HG03558 (cell line): ENCODE measurements around the gene RCAN3.
"Not testable (repeated sequence)": the region's sequence is repeated elsewhere in the genome, so short reads cannot be mapped to it uniquely, and the experiment has no call there.

Source experiments
- ATAC-seq: cut with Tn5 transposase; IDR thresholded peaks from one replicate; pipeline ENCODE4 v1.9.1; 2021; ENCODE audit warnings: moderate number of reproducible peaks; ENCODE audit not compliant: unreplicated experiment; ENCODE audit errors: extremely low read depth

Gene RCAN3

GRCh38 chr1:24502709-24503058, at the start of gene RCAN3:
TSS of gene RCAN3 (plus strand) at chr1:24502836. CDS start at chr1:24514373, 11,537 bp downstream.
- ATAC-seq: no peak

- no peak for ATAC-seq
These were observed 49.6 kb upstream of the RCAN3 start for GRCh38 chr1:24452922-24453485.

- ATAC-seq: no peak
These were observed 48.0 kb upstream of the RCAN3 start for GRCh38 chr1:24454673-24455072.

- no peak for ATAC-seq
These were observed 47.4 kb upstream of the RCAN3 start for GRCh38 chr1:24455272-24455671.

GRCh38 chr1:24457866-24458265, 44.8 kb upstream of the RCAN3 start:
- ATAC-seq: no peak

GRCh38 chr1:24459551-24460266, 42.9 kb upstream of the RCAN3 start:
- no peak for ATAC-seq

- not testable (repeated sequence) for ATAC-seq
These were observed 40.5 kb upstream of the RCAN3 start for GRCh38 chr1:24462128-24462527.

- ATAC-seq: no peak
These were observed 38.6 kb upstream of the RCAN3 start for GRCh38 chr1:24463776-24464735.

- no peak for ATAC-seq
These were observed 37.5 kb upstream of the RCAN3 start for GRCh38 chr1:24465099-24465498.

- ATAC-seq: no peak
These were observed 37.0 kb upstream of the RCAN3 start for GRCh38 chr1:24465638-24466037.

- ATAC-seq: no peak
These were observed 33.8 kb upstream of the RCAN3 start for GRCh38 chr1:24468685-24469316.

GRCh38 chr1:24470592-24470991, 32.0 kb upstream of the RCAN3 start:
- no peak for ATAC-seq

GRCh38 chr1:24472527-24473251, 29.9 kb upstream of the RCAN3 start:
- no peak for ATAC-seq

GRCh38 chr1:24474193-24474592, 28.4 kb upstream of the RCAN3 start:
- no peak for ATAC-seq

GRCh38 chr1:24475700-24476099, 26.9 kb upstream of the RCAN3 start:
- ATAC-seq: no peak

GRCh38 chr1:24476571-24476970, 26.1 kb upstream of the RCAN3 start:
- no peak for ATAC-seq

GRCh38 chr1:24477309-24477708, 25.3 kb upstream of the RCAN3 start:
- ATAC-seq: no peak

GRCh38 chr1:24481101-24481500, 21.5 kb upstream of the RCAN3 start:
- no peak for ATAC-seq

- ATAC-seq: no peak
These were observed 20.6 kb upstream of the RCAN3 start for GRCh38 chr1:24481843-24482610.
